ACHN (cell line): ENCODE data around the gene CDKN3.
"Not testable (repeated sequence)": the region's sequence is repeated elsewhere in the genome, so short reads cannot be mapped to it uniquely, and the experiment has no call there.

ENCODE experiments used
- DNase-seq: peaks from one replicate; pipeline ENCODE4 v3.0.0-alpha.2; 2015
- in situ Hi-C: cut with HindIII; loops from 2 replicates; pipeline ENCODE4 v1.10.0; 2017; ENCODE audit warnings: low sequenced_read_pairs, low pct_ligation_motif_present, low pct_unique_long_range_greater_than_20kb

CDKN3 gene

GRCh38 chr14:54396183-54396492 lies 669 bp upstream of the CDKN3 start:
- in situ Hi-C loops = no loop called here
- no peak for DNase-seq

- DNase-seq = no peak
- in situ Hi-C loops = no loop called here
These were observed 2.8 kb downstream of the CDKN3 start for GRCh38 chr14:54399560-54399959.

- DNase-seq, in situ Hi-C loops: not testable (repeated sequence)
These were observed 6.7 kb downstream of the CDKN3 start for GRCh38 chr14:54403401-54404005.

GRCh38 chr14:54410215-54410614 lies 13.4 kb downstream of the CDKN3 start:
- no peak for DNase-seq
- in situ Hi-C loops = no loop called here

GRCh38 chr14:54411371-54411770 lies 14.6 kb downstream of the CDKN3 start:
- DNase-seq = no peak
- in situ Hi-C loops = no loop called here

GRCh38 chr14:54420478-54421142 lies 23.8 kb downstream of the CDKN3 start:
- in situ Hi-C loops = no loop called here

GRCh38 chr14:54423991-54424390 lies 27.2 kb downstream of the CDKN3 start:
- no peak for DNase-seq

More at GRCh38 chr14:54420478-54421142, 23.8 kb downstream of the CDKN3 start:
- DNase-seq = peak; percentile 48

GRCh38 chr14:54424479-54424901 lies 27.7 kb downstream of the CDKN3 start:
- in situ Hi-C loops = no loop called here
- no peak for DNase-seq

More at GRCh38 chr14:54423991-54424390, 27.2 kb downstream of the CDKN3 start:
- in situ Hi-C loops = no loop called here

- DNase-seq = no peak
- in situ Hi-C loops = no loop called here
These were observed 28.3 kb downstream of the CDKN3 start for GRCh38 chr14:54425068-54425467.

- in situ Hi-C loops = no loop called here
- no peak for DNase-seq
These were observed 28.9 kb downstream of the CDKN3 start for GRCh38 chr14:54425537-54426274.

GRCh38 chr14:54427871-54428270 lies 31.1 kb downstream of the CDKN3 start:
- no peak for DNase-seq
- in situ Hi-C loops = no loop called here

GRCh38 chr14:54428527-54428926 lies 31.7 kb downstream of the CDKN3 start:
- in situ Hi-C loops = no loop called here

GRCh38 chr14:54435500-54435981 lies 38.7 kb downstream of the CDKN3 start:
- in situ Hi-C loops = no loop called here
- no peak for DNase-seq

More at GRCh38 chr14:54428527-54428926, 31.7 kb downstream of the CDKN3 start:
- no peak for DNase-seq

GRCh38 chr14:54437954-54438353 lies 41.1 kb downstream of the CDKN3 start:
- in situ Hi-C loops, DNase-seq: not testable (repeated sequence)

GRCh38 chr14:54438703-54439102 lies 41.9 kb downstream of the CDKN3 start:
- in situ Hi-C loops = no loop called here
- no peak for DNase-seq

- DNase-seq = peak; percentile 8
- in situ Hi-C loops = no loop called here
These were observed 43.2 kb downstream of the CDKN3 start for GRCh38 chr14:54440037-54440436.

GRCh38 chr14:54440476-54440872 lies 43.7 kb downstream of the CDKN3 start:
- in situ Hi-C loops = no loop called here
- no peak for DNase-seq

GRCh38 chr14:54440873-54441868 lies 44.4 kb downstream of the CDKN3 start, which contains the start of gene CNIH1:
TSS of gene CNIH1 (minus strand) at chr14:54441374. CDS start at chr14:54441327, 47 bp downstream.
- peak; percentile 85 for DNase-seq
- in situ Hi-C loops = no loop called here
